DMS 273 (cell line): Measurements from ENCODE around the gene PADI1.
"Not testable (repeated sequence)": the region's sequence is repeated elsewhere in the genome, so short reads cannot be mapped to it uniquely, and the experiment has no call there.

ENCODE experiments used
- DNase-seq: peaks from one replicate; lab custom pipeline; 2025; ENCODE audit not compliant: unreplicated experiment; lab: John Stamatoyannopoulos, UW

PADI1 gene

DNA sequence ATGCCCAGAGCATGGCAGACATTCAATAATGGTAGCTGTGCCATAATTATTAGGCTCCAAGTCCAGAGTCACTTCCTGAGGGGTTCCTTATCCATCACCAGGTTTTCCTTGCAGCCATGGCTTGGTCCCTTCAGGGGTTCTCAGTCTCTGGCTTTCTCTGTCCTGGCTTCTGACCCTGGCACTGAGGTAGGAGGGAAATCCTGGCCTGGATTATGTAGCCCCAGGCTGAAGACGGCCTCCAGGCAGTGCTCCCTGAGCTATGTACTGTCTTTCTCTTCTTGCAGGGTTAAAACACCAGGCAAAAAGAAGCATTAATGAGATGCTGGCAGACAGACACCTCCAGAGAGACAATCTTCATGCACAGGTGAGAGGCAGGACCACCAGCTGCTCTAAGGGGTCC is 34.5 kb downstream of the PADI1 start:
- peak; percentile 92 for DNase-seq

DNA sequence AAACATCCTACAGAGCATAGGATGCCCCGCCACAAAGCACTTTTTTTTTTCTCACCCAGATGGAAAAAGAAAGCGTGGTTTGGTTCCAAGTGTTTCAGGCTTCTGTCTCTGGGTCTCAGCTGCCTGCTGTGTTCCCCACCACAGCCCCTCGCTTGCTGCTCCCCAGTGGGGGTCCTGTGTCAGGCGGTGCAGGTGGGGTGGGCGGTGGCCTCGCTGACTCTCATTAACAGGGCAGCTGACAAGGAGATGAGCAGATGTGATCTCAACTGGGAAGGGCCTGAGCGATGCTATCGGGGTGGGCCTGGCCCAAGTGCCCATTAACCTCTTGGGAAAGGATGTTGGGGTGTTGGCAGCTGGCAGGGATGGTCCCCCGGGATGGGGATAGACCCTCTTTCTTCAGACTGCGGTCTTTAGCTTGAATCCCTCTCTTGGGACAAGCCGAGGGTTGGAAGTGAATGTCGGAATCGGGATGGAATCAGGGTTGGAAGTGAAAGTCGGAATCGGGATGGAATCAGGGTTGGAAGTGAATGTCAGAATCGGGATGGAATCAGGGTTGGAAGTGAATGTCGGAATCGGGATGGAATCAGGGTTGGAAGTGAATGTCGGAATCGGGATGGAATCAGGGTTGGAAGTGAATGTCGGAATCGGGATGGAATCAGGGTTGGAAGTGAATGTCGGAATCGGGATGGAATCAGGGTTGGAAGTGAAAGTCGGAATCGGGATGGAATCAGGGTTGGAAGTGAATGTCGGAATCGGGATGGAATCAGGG is 36.3 kb downstream of the PADI1 start:
- peak; percentile 60 for DNase-seq

DNA sequence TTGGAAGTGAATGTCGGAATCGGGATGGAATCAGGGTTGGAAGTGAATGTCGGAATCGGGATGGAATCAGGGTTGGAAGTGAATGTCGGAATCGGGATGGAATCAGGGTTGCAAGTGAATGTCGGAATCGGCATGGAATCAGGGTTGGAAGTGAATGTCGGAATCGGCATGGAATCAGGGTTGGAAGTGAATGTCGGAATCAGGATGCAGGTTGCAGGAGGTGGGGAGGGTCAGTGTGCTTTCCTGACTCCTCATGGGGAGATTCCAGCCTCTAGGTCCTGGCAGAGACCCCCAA is 36.8 kb downstream of the PADI1 start:
- not testable (repeated sequence) for DNase-seq

DNA sequence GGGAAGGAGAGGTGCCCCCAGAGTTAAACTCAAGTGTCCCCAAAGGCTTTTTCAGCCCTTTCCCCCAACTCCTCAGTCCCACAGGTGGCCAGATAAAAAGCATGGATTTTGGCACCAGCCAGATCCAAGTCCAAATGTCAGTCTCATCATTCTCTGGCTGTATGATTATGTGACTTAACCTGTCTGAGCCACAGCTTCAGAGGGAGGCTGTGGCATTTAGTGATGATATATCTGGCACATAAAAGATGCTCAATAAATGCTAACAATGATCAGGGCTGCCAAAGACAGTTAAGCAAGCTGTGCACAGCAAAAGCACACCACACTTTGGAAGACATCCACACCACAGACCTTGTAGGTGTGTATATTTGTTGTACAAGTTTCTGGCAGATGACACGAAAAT is 38.3 kb downstream of the PADI1 start:
- DNase-seq: no peak

DNA sequence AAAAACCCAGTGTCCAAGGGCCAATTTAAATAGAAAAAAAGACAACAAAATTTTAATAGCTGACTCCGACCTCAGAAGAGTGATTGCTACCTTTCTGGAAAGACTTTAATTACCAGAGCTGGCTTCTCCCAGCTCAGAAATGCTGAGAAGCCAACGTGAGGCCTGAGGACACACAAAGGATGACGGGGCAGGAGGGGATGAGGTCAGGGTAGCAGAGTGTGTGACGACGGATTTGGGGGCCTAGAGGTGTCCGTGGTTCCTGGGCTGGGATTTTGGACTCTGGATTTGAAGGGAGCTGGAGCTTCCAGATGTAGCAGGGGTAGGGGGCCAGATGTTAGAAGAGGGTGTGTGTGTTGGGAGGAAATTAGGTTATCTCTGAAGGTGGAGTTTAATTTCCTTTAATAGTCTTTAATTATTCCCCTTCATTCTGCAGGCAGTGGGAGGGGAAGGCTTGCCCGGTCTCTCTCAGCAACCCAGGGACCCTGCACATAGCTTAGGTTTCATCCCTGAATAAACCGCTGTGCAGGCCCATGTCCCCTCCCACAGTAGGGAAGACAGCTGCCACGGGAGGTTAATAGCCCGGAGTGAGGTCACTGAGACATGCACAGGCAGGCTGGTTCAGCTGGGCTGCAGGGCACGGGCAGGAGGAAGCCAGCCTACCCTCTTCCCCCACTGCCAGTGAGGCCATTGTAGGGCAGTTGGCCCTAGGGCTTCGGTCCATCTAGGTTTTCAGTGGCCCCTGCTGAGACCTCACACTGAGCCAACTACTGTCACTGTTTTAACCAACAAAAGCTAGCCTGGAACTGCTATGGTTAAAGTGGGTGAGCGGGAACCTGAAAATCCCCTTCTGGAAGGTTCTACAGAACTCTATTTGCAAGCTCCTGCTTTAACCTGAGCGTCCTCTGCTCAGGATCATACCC is 40.2 kb downstream of the PADI1 start:
- peak; percentile 90 for DNase-seq

DNA sequence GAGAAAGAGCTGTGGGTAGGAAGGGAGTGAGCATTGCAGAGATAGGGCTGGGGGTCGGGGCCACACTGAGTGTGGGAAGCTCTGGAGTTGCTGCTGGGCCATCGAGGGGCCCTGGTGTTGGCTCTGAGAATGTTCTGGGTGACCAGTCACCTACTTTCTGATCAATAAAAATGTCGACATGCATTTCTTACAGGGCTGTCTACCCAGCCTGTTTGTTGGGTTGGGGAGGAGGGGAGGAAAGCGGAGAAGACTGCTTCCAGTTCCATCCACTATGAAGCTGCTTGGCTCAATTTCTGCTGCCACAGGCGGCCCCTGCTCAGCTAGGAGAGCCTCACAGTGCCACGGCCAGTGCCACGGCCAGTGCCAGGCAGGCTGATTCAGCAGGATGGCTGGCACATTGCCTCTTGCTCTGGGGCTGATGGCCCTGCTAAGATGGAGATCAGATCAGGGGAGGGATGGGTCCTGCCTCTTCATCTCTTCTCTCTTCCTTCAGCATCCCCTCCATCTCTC is 40.9 kb downstream of the PADI1 start:
- DNase-seq: no peak

DNA sequence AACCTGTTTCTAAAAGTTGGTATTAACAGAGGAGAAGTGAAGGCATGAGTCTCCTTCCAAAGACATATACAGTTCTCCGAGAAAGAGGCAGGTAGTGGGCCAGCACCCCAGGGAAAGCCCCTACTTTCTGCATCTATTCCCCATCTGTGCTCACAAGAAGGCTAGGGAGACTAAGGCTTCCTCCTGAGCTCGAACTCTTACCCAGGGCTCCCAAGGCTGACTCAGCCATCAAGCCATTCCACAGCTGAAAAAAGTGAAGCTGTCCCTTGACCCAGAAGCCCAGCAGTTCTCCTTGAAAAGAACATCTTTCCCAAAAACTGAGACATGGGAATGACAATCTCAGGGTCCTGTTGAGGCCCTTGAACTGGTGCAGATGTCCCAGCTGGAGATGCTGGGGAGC is 42.0 kb downstream of the PADI1 start:
- DNase-seq: no peak

DNA sequence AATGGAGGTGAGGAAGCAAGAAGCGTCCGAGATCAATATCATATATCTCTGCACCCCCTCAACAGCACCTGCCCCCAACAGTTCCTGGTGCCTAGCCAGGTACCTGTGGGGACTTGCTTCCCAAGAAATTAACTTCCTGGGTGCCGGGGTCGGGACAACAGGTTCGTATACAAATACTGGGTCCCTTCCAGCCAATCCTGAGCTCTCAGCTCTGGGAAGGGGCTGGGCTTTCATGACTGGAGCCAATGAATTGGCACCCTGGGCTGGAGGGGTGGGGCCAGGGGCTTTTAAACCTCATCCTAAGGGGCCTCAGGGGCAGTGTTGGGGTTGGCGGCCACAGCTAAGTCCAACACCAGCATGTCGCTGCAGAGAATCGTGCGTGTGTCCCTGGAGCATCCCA is 43.9 kb downstream of the PADI1 start, which contains the start of gene PADI3:
Gene PADI3 (plus strand): TSS at position 318 of the 400 bp plus-strand sequence. CDS start 40 bp downstream, at position 358.
- peak; percentile 26 for DNase-seq

DNA sequence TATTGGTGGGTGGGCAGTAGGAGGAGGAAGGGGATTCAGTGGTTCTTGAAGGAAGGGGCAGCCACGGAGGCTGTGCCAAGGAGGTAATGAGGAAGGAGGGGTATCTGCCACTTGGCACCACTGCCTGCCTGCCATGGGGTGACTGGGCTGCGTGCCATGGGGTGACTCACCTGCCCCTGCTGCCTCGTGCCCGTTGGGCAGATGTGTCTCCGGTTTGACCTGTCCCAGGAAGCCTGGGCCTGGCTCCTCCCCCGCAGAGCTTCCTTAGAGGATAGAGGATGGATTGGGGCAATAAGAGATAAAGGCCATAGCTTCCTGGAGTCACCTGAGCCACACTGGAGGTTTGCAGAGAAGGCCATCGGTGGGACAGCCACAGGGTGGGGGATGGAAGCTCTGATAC is 45.7 kb downstream of the PADI1 start:
- peak; percentile 78 for DNase-seq

DNA sequence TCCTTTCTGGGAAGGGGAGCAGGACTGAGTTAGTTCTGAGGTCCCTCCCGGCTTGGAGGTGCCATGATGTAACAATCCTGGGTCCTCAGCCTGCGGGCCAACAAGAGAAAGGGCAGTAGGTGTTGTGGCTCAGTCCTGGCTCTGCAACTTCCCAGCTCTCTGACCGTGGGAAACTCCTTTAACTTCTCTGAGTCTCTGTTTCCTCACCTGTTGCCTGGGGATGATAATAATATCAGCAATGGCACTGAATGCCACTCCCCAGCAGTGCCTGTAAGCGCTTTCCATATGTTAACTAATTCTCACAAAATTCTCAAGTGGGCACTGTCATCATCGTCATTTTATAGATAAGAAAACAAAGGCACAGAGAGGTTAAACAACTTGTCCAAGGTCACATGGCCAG is 46.3 kb downstream of the PADI1 start:
- DNase-seq: no peak

DNA sequence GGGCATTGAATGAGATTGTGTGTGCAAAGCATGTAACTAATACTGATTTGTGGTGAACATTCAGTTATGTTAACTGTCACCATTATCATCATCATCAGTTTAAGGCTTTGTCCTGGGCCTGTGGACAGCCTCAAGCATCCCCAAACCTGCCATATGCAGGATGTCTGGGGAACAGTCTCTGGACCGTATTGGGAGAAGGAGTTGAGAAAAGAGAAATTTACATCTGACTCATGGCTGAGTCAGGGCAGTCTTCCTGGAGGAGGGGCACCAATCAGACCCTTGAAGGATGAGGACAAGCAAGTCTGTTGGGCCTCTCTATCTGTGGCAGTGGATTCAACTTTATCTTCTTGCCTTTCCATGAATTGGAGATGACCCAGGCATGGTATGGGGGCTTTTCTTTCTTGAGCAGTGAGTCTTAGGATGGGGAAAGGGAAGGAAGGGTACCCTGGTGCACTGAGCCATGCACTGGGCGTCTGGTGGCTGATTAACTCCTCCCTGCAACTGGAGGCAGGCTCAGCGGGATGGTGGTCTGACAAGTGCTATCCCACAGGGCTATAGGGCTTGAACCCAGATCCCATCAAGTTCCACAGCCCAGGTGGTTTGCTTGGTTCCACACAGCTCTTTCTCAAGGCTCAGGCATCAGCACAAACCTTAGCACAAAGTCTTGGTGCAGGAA is 46.9 kb downstream of the PADI1 start:
- no peak for DNase-seq

DNA sequence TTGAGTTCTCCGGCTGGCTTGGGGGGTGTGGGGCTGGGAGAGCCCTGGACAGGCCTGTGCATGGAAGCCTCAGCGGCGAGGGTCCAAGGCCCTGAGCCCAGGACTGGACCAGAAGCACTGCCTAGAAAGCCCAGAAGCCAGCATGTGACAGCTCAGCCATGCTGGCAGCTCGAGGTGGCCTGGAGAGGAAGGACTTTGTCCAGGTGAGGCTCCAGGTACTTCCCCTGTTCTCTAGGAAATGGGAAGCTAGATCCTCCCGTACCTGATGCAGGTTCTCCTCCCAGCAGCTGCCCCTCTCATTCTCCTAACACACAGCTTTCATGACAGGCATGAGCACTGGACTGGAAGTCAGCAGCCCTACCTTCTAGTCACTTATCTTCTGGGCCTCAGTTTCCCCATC is 50.4 kb downstream of the PADI1 start:
- no peak for DNase-seq

DNA sequence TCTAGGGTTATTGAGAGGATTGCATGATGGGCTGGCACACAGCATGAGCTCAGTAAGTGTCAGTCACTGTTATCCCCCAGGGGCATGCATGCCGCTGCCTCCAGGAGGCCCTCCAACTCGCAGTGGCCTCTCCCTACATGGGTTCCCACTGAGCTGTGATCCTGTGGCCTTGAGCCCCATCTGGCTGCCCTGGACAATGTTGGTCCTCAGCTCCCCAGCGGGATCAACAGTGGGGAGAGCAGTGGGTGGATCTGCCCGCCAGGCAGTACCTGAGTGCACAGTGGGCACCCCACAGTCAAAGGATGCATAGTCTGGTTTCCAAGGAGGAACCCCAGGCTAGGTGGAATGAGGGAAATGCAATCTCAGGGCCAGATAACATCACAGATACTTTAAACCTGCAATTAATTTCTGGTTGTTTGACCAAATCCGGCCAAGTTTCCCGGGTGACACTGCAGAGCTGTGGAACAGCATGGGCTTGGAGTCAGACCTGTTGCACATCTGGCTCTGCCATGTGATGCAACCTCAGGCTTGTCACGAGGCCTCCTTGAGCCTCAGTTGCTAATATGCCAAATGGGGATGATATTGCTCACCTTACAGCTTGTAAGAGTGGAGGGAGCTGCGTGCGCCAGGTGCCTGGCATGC is 53.3 kb downstream of the PADI1 start:
- no peak for DNase-seq

DNA sequence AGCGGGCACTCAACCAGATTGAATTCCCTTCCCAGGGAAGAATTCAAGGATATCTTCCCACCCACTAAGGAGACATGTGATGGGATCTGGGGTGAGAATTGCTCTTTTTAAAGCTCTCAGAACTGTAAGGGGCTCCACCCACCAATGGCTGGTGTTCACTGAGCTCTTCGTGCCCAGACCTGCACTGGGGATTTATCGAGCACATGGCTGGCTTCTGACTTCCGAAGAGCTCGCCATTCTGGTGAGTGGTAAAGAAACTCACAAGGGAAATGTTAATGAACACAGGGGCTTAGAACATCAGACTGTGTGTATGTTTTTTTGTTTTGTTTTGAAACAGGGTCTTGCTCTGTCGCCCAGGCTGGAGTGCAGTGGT is 53.8 kb downstream of the PADI1 start:
- DNase-seq: peak; percentile 39

DNA sequence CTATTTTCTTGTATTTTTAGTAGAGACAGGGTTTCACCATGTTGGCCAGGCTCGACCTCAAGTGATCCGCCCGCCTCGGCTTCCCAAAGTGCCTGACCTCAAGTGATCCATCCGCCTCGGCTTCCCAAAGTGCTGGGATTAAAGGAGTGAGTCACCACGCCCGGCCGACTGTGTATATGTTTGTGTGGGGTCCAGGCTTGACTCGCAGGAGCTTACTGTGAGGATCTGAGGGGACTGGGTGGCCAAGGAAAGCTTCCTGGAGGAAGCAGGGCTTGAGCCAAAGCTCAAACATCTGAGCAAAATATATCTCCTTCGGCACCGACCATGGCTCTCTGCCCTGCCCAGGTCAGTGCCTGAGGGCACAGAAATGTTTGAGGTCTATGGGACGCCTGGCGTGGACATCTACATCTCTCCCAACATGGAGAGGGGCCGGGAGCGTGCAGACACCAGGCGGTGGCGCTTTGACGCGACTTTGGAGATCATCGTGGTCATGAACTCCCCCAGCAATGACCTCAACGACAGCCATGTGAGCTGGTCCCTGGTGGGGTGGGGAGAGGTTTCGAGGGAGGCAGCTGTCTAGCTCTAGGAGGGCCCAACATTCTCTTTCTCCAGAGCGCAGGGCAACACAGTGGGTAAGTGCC is 54.4 kb downstream of the PADI1 start:
- no peak for DNase-seq

DNA sequence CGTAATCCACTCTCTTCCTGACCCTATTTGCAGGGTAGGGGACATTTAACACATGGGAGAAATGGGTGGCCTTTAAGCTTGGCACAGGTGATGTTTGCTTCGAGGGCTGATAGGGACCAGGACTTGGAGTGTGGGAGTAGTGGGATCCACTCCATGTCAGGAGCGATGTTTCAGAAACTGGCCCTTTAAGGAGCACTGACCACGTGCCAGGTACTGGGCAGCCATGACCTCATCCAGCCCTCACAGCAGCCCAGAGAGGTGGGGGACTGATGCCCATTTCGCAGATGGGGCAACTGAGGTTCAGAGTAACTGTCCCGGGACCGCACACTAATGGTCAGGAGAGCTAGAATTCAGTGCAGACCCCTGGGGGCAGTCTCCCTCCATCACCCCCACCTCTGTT is 55.3 kb downstream of the PADI1 start:
- no peak for DNase-seq

DNA sequence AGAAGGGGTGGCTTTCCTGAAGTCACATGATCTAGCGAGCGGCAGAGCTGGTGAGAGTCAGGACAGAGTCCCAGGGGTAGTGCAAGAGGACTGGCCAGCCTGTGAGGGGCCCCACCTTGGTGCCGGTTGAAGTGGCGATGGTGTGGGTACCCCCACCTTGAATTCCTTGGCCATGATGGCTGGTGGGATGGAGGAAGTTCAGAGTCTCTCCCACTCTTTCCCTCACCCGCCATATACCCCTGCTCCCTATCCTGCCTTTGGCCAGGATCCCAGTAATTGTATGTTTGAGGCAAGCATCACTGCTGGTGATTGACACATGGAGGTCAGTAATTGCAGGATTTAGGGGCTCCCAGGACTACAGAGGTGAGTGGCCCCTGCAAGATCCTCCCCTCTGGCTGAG is 55.8 kb downstream of the PADI1 start:
- DNase-seq: no peak

DNA sequence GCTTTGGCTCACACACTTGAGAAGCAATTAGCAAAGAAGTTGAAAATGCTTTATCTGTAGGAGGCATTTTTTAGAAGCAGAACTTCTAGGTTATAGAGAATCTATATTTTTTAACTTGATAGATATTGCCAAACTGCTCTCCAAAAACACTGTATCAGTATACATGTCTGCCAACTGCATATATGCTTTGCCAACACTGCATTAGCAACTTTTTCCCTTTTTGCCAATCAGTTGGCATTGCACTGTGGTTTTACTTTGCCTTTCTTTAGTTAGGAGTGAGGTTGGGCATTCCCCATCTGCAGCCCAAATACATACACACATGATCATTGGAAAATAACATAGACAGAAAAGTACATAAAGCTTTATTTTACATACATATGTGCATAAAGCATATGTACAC is 59.0 kb downstream of the PADI1 start:
- DNase-seq: no peak

DNA sequence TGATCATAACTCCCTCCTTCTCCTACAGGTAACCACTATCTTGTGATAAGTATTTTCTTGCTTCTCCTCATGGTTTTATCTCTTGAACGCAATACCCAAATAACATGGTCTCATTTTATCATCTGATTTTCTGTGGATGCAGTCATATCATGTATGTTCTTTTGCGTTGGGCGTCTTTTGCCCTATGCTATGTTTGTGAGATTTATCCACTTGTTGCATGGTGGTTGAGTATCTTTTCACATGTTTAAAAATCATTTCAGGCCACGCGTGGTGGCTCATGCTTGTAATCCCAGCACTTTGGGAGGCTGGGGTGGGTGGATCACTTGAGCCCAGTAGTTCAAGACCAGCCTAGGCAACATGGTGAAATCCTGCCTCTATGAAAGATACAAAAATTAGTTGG is 59.5 kb downstream of the PADI1 start:
- no peak for DNase-seq

DNA sequence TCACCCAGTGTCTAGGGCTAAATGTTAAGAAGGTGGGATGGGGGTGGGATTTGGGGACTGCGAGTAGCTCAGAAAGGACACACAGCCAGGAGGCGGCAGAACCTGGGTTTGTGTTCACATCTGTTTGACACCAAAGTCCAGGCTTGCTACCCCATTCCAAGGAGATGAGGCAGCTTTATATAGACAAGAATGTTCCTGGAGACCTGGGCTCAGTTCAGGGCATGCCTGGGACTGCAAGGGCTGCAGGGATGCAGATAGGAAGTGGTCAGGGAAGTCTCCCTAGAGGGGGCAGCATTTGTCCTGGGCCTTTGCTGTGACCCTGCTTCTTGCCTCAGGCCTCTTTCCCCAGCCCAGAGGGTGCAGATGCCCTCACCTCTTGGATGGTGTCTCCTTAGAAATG is 60.2 kb downstream of the PADI1 start:
- DNase-seq: no peak

DNA sequence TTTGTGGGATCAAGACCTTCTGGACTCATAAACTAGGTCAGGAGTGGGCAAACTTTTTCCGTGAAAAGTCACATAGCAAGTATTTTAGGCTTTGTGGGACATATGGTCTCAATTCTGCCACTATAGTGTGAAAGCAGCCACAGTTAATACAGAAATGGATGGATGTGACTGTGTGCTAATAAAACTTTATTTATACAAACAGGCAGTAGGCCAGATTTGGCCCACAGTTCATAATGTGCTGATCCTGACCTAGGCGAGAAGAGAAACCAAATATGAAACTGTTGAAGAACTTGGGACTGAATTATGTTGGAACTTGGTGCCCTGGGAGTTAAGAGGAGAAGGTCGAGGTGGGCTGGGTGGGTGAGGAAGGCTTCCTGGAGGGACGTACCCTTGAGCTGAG is 61.0 kb downstream of the PADI1 start:
- DNase-seq: no peak
